HL-60 (cell line): ENCODE results near the gene PLEKHD1.

ENCODE experiments used
- TF ChIP-seq, protein P1 (sequence below): IDR thresholded peaks from one replicate; pipeline ENCODE4 v1.5.1; 2011; ENCODE audit warnings: low read length, control low read depth, inconsistent platforms; ENCODE audit not compliant: insufficient read depth
- TF ChIP-seq, protein P2 (sequence below): IDR thresholded peaks from 2 replicates; pipeline ENCODE4 v1.6.1; 2012; ENCODE audit warnings: low read depth; ENCODE audit not compliant: insufficient replicate concordance

GRCh38 chr14:69554500-69554899 is 70.0 kb downstream of the PLEKHD1 start:
- TF ChIP-seq, protein P1, sequence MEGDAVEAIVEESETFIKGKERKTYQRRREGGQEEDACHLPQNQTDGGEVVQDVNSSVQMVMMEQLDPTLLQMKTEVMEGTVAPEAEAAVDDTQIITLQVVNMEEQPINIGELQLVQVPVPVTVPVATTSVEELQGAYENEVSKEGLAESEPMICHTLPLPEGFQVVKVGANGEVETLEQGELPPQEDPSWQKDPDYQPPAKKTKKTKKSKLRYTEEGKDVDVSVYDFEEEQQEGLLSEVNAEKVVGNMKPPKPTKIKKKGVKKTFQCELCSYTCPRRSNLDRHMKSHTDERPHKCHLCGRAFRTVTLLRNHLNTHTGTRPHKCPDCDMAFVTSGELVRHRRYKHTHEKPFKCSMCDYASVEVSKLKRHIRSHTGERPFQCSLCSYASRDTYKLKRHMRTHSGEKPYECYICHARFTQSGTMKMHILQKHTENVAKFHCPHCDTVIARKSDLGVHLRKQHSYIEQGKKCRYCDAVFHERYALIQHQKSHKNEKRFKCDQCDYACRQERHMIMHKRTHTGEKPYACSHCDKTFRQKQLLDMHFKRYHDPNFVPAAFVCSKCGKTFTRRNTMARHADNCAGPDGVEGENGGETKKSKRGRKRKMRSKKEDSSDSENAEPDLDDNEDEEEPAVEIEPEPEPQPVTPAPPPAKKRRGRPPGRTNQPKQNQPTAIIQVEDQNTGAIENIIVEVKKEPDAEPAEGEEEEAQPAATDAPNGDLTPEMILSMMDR: no peak
- TF ChIP-seq, protein P2, sequence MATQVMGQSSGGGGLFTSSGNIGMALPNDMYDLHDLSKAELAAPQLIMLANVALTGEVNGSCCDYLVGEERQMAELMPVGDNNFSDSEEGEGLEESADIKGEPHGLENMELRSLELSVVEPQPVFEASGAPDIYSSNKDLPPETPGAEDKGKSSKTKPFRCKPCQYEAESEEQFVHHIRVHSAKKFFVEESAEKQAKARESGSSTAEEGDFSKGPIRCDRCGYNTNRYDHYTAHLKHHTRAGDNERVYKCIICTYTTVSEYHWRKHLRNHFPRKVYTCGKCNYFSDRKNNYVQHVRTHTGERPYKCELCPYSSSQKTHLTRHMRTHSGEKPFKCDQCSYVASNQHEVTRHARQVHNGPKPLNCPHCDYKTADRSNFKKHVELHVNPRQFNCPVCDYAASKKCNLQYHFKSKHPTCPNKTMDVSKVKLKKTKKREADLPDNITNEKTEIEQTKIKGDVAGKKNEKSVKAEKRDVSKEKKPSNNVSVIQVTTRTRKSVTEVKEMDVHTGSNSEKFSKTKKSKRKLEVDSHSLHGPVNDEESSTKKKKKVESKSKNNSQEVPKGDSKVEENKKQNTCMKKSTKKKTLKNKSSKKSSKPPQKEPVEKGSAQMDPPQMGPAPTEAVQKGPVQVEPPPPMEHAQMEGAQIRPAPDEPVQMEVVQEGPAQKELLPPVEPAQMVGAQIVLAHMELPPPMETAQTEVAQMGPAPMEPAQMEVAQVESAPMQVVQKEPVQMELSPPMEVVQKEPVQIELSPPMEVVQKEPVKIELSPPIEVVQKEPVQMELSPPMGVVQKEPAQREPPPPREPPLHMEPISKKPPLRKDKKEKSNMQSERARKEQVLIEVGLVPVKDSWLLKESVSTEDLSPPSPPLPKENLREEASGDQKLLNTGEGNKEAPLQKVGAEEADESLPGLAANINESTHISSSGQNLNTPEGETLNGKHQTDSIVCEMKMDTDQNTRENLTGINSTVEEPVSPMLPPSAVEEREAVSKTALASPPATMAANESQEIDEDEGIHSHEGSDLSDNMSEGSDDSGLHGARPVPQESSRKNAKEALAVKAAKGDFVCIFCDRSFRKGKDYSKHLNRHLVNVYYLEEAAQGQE: no peak
